Fibroblast of villous mesenchyme (primary cell): ENCODE measurements around the gene LILRB4. TPM values are rescaled to one million over a fixed set of nuclear protein-coding genes. Genes with fewer than 3 reads are reported as not detected.
"Not testable (repeated sequence)": the region's sequence is repeated elsewhere in the genome, so short reads cannot be mapped to it uniquely, and the experiment has no call there.

Experiments
- DNase-seq: peaks from one replicate; pipeline ENCODE4 v3.0.0-alpha.2; 2010; ENCODE audit warnings: low read depth
- H3K4me3 ChIP-seq: 2 replicates; pipeline ENCODE4 v1.5.1; 2011; ENCODE audit warnings: low read depth, mild to moderate bottlenecking, low read length
- CTCF ChIP-seq: IDR thresholded peaks from 2 replicates; pipeline ENCODE4 v1.5.1; 2012; ENCODE audit warnings: low read depth, mild to moderate bottlenecking, low read length; ENCODE audit not compliant: insufficient read depth
- total RNA-seq: library from RNA; depleted of rRNA; stranded (reverse); fragments of >200 nt; gene quantifications from 2 replicates; pipeline ENCODE4 v1.2.3, GENCODE V29; 2012

LILRB4 gene
- total RNA-seq, 1 donor = not detected

- DNase-seq = no peak
- TF ChIP-seq CTCF = no peak
- H3K4me3 ChIP-seq = no peak overlapping the region
Measured at GRCh38 chr19:54626757-54627156, 36.0 kb upstream of the LILRB4 start.

GRCh38 chr19:54627912-54628311, 34.9 kb upstream of the LILRB4 start:
- not testable (repeated sequence) for H3K4me3 ChIP-seq, DNase-seq

DNA sequence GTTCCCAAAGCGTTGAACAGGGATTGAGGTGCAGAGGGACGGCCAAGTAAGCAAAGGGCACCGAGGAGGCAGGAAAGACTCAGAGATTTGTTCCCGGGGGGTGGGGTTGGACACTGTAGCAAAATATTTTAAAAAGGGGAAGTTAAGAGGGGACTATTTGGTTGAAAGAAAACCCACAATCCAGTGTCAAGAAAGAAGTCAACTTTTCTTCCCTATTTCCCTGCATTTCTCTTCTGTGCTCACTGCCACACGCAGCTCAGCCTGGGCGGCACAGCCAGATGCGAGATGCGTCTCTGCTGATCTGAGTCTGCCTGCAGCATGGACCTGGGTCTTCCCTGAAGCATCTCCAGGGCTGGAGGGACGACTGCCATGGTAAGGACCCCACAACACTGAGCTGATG, 32.5 kb upstream of the LILRB4 start, which contains the start of gene LILRB1:
Gene LILRB1, plus strand, starts transcription at position 223 of the 400 bp plus-strand sequence. CDS start 590 bp downstream, outside the sequence.
- H3K4me3 ChIP-seq, DNase-seq: not testable (repeated sequence)

DNA sequence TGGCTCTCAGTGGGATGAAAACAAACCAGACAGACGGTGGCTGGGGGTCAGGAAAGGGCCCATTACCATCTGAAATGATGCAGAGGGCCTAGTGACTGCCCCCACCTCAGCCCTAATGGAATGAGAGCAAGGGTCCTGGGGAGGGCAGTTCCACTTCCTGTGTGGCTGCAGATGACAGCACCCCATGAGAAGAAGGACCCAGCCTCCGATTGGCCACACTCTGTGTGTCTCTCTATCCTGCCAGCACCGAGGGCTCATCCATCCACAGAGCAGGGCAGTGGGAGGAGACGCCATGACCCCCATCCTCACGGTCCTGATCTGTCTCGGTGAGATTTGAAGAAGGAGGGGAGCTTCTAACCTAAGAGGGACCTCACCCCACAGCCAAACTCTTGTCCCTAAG, 32.0 kb upstream of the LILRB4 start:
- no peak overlapping the region for H3K4me3 ChIP-seq
- TF ChIP-seq CTCF = no peak
- no peak for DNase-seq

GRCh38 chr19:54631489-54632337, 31.1 kb upstream of the LILRB4 start:
- not testable (repeated sequence) for H3K4me3 ChIP-seq, DNase-seq

DNA sequence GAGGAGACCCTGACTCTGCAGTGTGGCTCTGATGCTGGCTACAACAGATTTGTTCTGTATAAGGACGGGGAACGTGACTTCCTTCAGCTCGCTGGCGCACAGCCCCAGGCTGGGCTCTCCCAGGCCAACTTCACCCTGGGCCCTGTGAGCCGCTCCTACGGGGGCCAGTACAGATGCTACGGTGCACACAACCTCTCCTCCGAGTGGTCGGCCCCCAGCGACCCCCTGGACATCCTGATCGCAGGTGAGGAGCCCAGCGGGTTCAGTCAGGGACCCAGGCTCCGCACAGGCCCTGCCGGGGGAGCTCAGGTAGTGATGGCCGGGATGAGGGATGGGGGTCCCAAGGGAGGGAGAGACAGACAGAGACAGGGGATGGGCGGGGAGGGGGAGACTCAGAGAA, 30.3 kb upstream of the LILRB4 start:
- not testable (repeated sequence) for H3K4me3 ChIP-seq, DNase-seq

DNA sequence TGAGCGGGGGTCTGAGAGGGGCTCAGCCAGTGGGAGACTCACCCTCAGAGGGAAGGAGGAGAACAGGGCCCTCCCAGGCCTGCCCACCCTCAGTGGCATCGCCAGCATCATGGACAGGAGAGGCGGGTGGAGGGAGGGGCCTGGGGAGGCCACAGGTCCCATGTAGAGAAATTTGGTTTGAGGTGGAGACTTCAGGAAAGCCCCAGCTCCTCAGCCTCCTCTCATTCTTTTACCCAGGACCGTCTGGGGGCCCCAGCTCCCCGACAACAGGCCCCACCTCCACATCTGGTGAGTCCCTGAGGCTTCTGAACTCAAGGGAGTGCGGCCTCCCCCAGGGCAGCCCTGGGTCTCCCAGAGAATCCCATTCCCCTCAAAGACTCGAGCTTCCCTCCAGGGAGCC, 29.4 kb upstream of the LILRB4 start:
- no peak for DNase-seq

GRCh38 chr19:54636081-54636480, 26.7 kb upstream of the LILRB4 start:
- DNase-seq, H3K4me3 ChIP-seq: not testable (repeated sequence)

More for the DNA sequence above, 29.4 kb upstream of the LILRB4 start:
- no peak overlapping the region for H3K4me3 ChIP-seq
- TF ChIP-seq CTCF = no peak

- no peak overlapping the region for H3K4me3 ChIP-seq
- DNase-seq = no peak
- no peak for TF ChIP-seq CTCF
Measured at GRCh38 chr19:54638683-54639082, 24.1 kb upstream of the LILRB4 start.

DNA sequence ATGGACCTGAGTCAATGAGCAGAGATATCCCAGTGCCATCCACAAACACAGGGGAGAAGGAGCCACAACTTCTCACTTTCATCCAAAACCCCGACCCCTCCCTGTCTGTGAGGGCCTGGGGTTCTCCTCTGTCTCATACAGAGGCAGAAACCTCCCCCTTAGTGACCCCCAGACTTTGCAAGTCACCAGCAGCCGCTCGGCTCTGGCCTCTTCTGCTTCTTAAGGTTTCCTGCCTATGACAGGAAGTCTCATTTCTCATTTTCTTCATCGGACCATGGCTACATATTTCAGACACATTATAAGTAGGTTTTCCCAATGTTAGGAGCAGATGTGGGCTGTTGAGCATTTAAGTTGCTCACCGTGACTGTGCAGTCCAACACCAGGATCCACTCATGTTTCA, 19.8 kb upstream of the LILRB4 start:
- not testable (repeated sequence) for H3K4me3 ChIP-seq

GRCh38 chr19:54643583-54643982, 19.2 kb upstream of the LILRB4 start:
- not testable (repeated sequence) for H3K4me3 ChIP-seq, DNase-seq

More for the DNA sequence above, 19.8 kb upstream of the LILRB4 start:
- DNase-seq = not testable (repeated sequence)
